ENCODE data around the gene ING1.
"Not testable (repeated sequence)": the region's sequence is repeated elsewhere in the genome, so short reads cannot be mapped to it uniquely, and the experiment has no call there.

ING1 gene, protein sequence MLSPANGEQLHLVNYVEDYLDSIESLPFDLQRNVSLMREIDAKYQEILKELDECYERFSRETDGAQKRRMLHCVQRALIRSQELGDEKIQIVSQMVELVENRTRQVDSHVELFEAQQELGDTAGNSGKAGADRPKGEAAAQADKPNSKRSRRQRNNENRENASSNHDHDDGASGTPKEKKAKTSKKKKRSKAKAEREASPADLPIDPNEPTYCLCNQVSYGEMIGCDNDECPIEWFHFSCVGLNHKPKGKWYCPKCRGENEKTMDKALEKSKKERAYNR

GRCh38 chr13:110713642-110713952 is at the start of gene ING1:
Gene ING1, plus strand, starts transcription at chr13:110713700. Its CDS starts 450 bp downstream, at chr13:110714150.
- FAIRE-seq: no peak
- no peak for DNase-seq (ENCODE audit: extremely low spot score, insufficient read length, low read depth)

DNA sequence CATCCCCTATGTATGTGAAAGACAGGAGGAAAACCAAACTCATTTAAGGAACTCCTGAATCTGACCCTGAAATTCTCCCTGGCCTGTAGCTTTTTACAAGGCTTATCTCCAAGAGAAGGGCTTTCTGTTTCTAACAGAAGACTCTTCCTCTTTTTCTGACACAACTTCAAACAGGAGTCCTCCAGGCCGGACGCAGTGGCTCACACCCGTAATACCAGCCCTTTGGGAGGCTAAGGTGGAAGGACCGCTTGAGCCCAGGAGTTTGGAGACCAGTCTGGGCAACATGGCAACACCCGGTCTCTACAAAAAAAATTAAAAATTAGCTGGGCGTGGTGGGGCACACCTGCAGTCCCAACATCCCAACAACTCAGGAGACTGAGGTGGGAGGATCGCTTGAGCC is 49.5 kb upstream of the ING1 start:
- FAIRE-seq (no peak), DNase-seq (ENCODE audit: extremely low spot score, insufficient read length, low read depth) (no peak)

DNA sequence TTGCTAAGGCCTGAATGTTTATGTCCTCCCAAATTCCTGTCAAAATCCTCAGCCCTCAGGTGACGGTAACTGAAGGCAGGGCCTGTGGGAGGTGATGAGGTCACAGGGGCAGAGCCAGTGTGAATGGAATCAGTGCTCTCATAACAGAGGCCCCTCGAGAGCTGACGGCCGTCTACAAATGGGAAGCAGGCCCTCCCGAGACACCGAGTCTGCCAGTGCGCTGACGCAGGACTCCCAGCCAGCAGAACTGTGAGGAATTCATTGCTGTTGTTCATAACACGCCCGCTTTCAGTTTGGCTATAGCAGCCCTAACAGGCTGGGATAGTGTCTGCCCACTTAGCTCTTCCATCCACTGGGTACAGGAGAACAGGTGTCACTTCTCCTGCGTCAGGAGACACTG is 48.8 kb upstream of the ING1 start:
- DNase-seq (ENCODE audit: extremely low spot score, insufficient read length, low read depth) (no peak), FAIRE-seq (no peak)

- DNase-seq (ENCODE audit: extremely low spot score, insufficient read length, low read depth): no peak
- FAIRE-seq: no peak
Observed at GRCh38 chr13:110665491-110666254, 47.8 kb upstream of the ING1 start.

GRCh38 chr13:110666255-110666533 is 47.3 kb upstream of the ING1 start:
- FAIRE-seq (no peak), DNase-seq (ENCODE audit: extremely low spot score, insufficient read length, low read depth) (no peak)

DNA sequence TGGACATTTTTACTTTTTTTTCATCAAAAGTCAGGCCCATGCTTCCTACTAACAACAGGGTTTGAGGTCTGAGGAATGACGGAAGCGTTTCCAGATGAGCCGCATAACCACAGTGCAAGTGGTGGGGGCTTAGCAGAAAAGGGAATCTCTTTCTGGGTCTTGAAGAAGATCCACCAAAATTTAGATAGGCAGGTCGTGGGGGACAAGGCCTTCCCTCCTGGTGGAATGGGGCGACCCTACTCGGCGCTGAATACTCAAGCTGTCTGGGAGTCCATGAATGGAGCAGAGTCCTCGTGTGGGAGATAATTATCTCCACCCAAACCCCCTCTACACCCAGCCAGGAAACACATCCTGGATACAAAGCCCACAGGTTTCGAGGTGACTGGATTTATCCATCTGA is 44.5 kb upstream of the ING1 start:
- DNase-seq (ENCODE audit: extremely low spot score, insufficient read length, low read depth) (no peak), FAIRE-seq (no peak)

DNA sequence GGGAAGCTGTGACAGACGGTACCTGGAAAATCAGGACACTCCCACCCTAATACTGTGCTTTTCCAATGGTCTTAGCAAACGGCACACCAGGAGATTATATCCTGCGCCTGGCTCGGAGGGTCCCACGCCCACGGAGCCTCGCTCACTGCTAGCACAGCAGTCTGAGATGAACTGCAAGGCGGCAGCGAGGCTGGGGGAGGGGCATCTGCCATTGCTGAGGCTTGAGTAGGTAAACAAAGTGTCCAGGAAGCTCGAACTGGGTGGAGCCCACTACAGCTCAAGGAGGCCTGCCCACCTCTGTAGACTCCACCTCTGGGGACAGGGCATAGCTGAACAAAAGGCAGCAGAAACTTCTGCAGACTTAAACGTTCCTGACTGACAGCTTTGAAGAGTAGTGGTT is 43.7 kb upstream of the ING1 start:
- FAIRE-seq; DNase-seq (ENCODE audit: extremely low spot score, insufficient read length, low read depth): not testable (repeated sequence)

DNA sequence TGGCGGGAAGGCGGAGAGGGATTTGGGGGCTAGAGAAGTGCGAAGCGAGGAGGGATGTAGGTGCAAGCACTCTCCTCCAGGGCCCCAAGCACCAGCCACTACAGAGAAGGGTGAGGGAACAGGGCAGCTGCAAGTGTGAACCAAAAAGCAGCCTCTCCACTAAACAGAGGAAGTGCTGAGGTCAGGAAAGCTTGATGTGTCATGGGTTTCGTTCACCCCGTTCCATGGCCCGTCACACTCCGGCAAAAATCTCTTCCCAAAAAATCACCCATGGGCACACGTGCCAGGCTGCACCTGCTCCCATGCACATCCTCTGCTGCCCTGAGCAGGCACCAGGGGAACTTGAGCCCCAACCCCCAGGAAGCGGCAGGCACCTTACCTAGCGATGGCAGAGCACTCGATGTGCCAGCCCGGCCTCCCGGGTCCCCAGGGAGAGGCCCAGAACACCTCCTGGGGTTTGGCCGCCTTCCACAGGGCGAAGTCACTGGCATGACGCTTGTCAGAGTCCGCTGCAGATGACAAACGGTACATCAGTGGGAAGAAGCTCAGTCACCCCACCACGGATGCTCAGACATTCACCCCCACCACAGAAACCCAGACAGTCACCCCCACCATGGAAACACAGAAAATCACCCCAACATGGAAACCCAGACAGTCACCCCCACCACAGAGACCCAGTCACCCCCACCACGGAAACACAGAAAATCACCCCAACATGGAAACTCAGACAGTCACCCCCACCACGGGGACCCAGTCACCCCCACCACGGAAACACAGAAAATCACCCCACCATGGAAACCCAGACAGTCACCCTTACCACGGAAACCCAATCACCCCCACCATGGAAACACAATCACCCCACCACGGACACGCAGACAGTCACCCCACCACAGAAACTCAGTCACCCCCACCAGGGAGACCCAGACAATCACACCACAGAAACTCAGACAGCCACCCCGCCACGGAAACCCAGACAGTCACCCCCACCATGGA is 36.6 kb upstream of the ING1 start:
- DNase-seq (ENCODE audit: extremely low spot score, insufficient read length, low read depth): peak; percentile 44
- FAIRE-seq: peak; percentile 94

DNA sequence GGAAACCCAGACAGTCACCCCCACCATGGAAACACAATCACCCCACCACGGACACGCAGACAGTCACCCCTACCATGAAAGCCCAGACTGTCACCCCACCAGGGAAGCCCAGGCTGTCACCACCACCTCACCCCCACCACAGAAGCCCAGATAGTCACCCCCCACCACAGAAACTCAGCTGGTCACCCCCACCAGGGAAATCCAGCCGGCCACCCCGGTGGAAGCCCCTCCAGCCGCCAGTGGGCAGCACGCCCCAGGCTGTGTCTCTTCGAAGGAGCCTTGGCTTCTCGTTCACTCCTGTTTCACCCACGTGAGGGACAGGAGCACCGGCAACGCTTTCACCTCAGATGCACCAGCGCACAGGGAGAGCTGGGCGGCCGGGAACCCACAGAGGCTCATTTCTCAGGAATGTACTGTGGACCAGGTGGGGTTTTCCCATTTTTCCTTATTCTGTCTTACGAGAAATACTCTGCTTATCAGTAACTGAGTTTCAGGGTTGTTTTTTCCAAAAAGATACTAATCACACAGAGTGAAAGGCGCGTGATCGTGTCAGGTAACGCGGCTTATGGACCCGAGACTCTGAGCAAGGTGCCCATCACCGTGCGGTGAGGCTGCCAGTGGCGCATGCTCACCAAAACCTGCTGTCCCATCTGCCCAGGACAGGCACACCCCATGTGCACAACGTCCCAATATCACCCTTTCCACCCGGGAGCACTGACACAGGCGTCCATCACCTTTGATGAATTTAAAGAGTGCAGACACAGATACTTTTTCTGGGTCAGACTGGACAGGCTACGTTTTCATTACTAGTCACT is 35.6 kb upstream of the ING1 start:
- no peak for DNase-seq (ENCODE audit: extremely low spot score, insufficient read length, low read depth)

GRCh38 chr13:110680852-110681251 is 32.6 kb upstream of the ING1 start:
- FAIRE-seq: peak; percentile 26
- no peak for DNase-seq (ENCODE audit: extremely low spot score, insufficient read length, low read depth)

More for the DNA sequence above, 35.6 kb upstream of the ING1 start:
- no peak for FAIRE-seq

DNA sequence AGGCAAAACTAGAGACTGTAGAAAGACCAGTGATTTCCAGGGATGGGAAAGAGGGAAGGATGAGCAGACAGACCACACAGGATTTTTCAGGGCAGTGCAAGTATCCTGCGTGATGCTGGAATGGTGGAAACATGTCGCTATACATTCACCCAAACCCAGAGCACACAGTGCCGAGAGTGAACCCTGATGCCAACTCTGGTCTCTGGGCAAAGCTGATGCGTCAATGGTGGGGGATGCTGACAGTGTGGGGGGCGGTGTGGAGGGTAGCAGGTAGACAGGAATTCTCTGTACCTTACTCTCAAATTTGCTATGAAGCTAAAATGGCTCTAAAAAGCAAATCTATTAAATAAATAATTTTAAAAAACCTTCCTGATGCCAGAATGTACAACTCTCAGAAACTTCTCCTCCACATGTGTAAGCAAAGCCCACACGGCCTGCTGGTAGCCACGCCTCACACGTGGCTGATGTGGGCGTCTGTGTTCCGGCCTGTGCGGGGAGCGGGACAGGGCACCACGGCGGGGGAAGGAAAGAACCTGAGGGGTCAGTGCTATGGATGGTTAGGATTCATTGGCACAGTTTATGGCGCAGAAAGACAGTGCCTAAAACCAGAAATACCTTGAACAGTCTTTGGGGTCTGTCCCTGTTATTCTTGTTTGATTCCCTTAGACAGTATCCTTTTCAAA is 31.5 kb upstream of the ING1 start:
- DNase-seq (ENCODE audit: extremely low spot score, insufficient read length, low read depth) (no peak), FAIRE-seq (no peak)

DNA sequence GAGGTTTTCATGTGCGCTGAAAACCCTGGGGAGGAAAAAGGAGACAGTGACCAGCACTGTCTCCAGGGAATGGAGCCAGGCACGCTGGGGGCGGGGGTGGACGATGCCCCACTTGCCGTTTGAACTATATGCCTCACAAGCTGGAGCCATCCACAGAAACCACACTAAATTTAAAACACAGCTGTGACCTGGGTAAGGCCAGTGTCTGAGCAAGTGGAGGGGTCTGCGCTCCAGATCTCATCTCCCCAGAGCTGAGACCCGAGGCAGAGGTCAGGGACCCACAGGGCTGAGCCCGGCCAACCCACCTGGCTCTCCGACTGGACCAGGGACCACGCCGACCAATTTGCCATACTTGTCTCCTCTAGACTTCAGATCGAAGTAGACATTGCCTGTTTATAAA is 30.8 kb upstream of the ING1 start:
- DNase-seq (ENCODE audit: extremely low spot score, insufficient read length, low read depth) (no peak), FAIRE-seq (no peak)

GRCh38 chr13:110683203-110683883 is 30.2 kb upstream of the ING1 start:
- DNase-seq (ENCODE audit: extremely low spot score, insufficient read length, low read depth) (no peak), FAIRE-seq (no peak)

DNA sequence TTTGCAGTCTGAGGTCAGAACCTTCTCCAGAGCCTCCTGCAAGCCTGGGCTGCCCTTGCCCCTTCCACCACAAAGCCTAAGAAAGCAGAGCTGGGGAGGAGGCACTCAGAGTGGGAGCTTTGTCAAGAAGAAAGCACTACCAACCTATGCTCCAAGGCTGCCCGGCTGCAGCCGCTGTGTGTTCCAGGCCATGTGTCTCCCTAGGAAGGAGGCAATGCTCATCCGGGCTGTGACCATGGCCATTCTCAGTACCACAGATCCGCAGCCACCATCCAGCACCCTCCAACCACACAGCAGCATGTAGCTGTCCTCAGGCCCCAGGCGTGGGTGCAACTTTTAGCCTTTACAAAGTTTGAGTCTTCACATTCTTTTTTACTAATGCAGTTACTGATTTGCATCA is 29.6 kb upstream of the ING1 start:
- FAIRE-seq (no peak), DNase-seq (ENCODE audit: extremely low spot score, insufficient read length, low read depth) (no peak)

- DNase-seq (ENCODE audit: extremely low spot score, insufficient read length, low read depth): no peak
- no peak for FAIRE-seq
Observed at GRCh38 chr13:110684388-110685056, 29.0 kb upstream of the ING1 start.

- FAIRE-seq: no peak
Observed at GRCh38 chr13:110685305-110686020, 28.0 kb upstream of the ING1 start.

DNA sequence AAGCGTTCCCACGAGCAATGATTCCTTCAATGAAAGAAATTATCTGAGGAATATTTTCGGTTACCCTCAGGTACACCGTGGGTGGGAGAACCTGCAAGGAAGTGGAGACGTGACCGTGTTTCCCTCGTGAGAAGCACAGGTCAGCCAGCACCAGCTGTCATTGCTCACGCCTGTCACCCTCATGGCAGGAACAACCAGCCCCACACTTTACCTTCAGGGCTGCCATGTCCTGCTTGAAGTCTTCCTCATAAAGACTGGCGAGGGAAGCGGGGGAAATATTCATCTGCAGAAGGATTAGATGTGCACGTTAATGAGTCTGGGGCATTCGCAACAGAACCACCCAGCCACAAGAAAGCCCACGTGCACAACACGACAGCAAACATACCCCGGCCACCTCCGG is 25.8 kb upstream of the ING1 start:
- FAIRE-seq (no peak), DNase-seq (ENCODE audit: extremely low spot score, insufficient read length, low read depth) (no peak)

More at GRCh38 chr13:110685305-110686020, 28.0 kb upstream of the ING1 start:
- DNase-seq (ENCODE audit: extremely low spot score, insufficient read length, low read depth): no peak

GRCh38 chr13:110689041-110689440 is 24.5 kb upstream of the ING1 start:
- no peak for FAIRE-seq
- DNase-seq (ENCODE audit: extremely low spot score, insufficient read length, low read depth): no peak
